Mucosa of descending colon (tissue), 3 donors: ENCODE results near the gene SLC6A7. TPM values are rescaled to one million over a fixed set of nuclear protein-coding genes. Genes with fewer than 3 reads are reported as not detected.
"Not testable (repeated sequence)": the region's sequence is repeated elsewhere in the genome, so short reads cannot be mapped to it uniquely, and the experiment has no call there.

Source experiments
- ATAC-seq: fragments of 200-7000 bp; cut with Tn5 transposase; one replicate; pipeline ENCODE4 v1.9.1; 2020; ENCODE audit warnings: mild to moderate bottlenecking, moderate library complexity
- DNase-seq, 3 donors: peaks; one replicate each; pipeline ENCODE4 v3.0.0-alpha.2; 2020
- H3K36me3 ChIP-seq: fragments of 200-600 bp; one replicate; pipeline ENCODE4 v1.8.0; 2021; ENCODE audit warnings: low read depth, mild to moderate bottlenecking
- H3K4me1 ChIP-seq: fragments of 200-600 bp; one replicate; pipeline ENCODE4 v1.8.0; 2021; ENCODE audit warnings: low read depth, mild to moderate bottlenecking
- H3K4me3 ChIP-seq: fragments of 200-600 bp; one replicate; pipeline ENCODE4 v1.8.0; 2021; ENCODE audit warnings: mild to moderate bottlenecking
- H3K9me3 ChIP-seq: fragments of 200-600 bp; one replicate; pipeline ENCODE4 v1.8.0; 2021; ENCODE audit warnings: mild to moderate bottlenecking
- CTCF ChIP-seq: fragments of 200-600 bp; IDR thresholded peaks from one replicate; pipeline ENCODE4 v1.8.0; 2022; ENCODE audit warnings: antibody characterized with exemption, mild to moderate bottlenecking
- intact Hi-C, 2 donors: fragments of 100-400 bp; cut with DNase I in 1 of 2; cut with micrococcal nuclease in 1 of 2; formaldehyde crosslinking; loops; one replicate each; pipeline versions ENCODE4 v1.11.0 to v1.11.1; 2022; cut with DNase I, micrococcal nuclease
- total RNA-seq, 3 donors: library from RNA; stranded (reverse); fragmentation: NEBNext Ultra II Directional in 2 of 3; extraction: Animal tissue kit (Norgen Biotek cat#: 25700) in 2 of 3; gene quantifications; one replicate each; pipeline versions ENCODE4 v1.2.1 to v1.2.4, GENCODE V29; 2021 to 2023
- donor health status: DM: no; HTN: no; CAD: no; lungs with moderate emphysema.
- donor health status: DM: no; HTN: no; CAD: no.
- donor health status: DM: no; HTN: yes; CAD: no.

SLC6A7 gene
- total RNA-seq, 3 donors from 2014 or later, result 15.2 to 26.4 (median 18.9) TPM

- Histone ChIP-seq H3K4me3 (no peak overlapping the region), H3K9me3 (no peaks in the 10 kb centered on the region), H3K36me3 (no peaks in the 10 kb centered on the region), H3K4me1 (no peaks in the 10 kb centered on the region)
- TF ChIP-seq CTCF, result no peak
- ATAC-seq (no peak), DNase-seq (no peak)
- intact Hi-C loops, result no loop called here
Observed at GRCh38 chr5:150227606-150228273, 37.9 kb downstream of the SLC6A7 start.

GRCh38 chr5:150229571-150229970, 39.7 kb downstream of the SLC6A7 start:
- no peaks in the 10 kb centered on the region for H3K36me3 ChIP-seq
- no peak for TF ChIP-seq CTCF
- no peak for DNase-seq
- intact Hi-C loops, result no loop called here
- no peak for ATAC-seq
- H3K4me1 ChIP-seq, result no peaks in the 10 kb centered on the region
- no peak overlapping the region for H3K4me3 ChIP-seq
- no peaks in the 10 kb centered on the region for H3K9me3 ChIP-seq

GRCh38 chr5:150230842-150231241, 41.0 kb downstream of the SLC6A7 start:
- Histone ChIP-seq H3K9me3 (no peaks in the 10 kb centered on the region), H3K4me3 (no peak overlapping the region), H3K4me1 (no peaks in the 10 kb centered on the region), H3K36me3 (no peaks in the 10 kb centered on the region)
- no peak for ATAC-seq
- DNase-seq, result no peak
- intact Hi-C loops, result no loop called here
- no peak for TF ChIP-seq CTCF

- H3K4me3 ChIP-seq, DNase-seq, H3K9me3 ChIP-seq, H3K36me3 ChIP-seq, intact Hi-C loops, H3K4me1 ChIP-seq, ATAC-seq: not testable (repeated sequence)
Observed at GRCh38 chr5:150233706-150234105, 43.8 kb downstream of the SLC6A7 start.

- Histone ChIP-seq H3K36me3 (no peaks in the 10 kb centered on the region), H3K4me3 (no peak overlapping the region), H3K4me1 (no peaks in the 10 kb centered on the region), H3K9me3 (no peaks in the 10 kb centered on the region)
- intact Hi-C loops, result no loop called here
- ATAC-seq, result no peak
- no peak for TF ChIP-seq CTCF
- DNase-seq, result no peak
Observed at GRCh38 chr5:150234576-150235499, 45.0 kb downstream of the SLC6A7 start.

- ATAC-seq (no peak), DNase-seq (no peak)
- no peak overlapping the region for H3K4me3 ChIP-seq
- no peak for TF ChIP-seq CTCF
- no peaks in the 10 kb centered on the region for H3K36me3 ChIP-seq
- no peaks in the 10 kb centered on the region for H3K4me1 ChIP-seq
- intact Hi-C loops, result no loop called here
- H3K9me3 ChIP-seq, result no peaks in the 10 kb centered on the region
Observed at GRCh38 chr5:150235500-150235854, 45.6 kb downstream of the SLC6A7 start.
